Stimulated activated CD4-positive, alpha-beta T cell treated with anti-CD3 and anti-CD28 coated beads, Interleukin-15, amount 100 ng/mL, for 1 hour (primary cell): Measurements from ENCODE around the gene FBXL2.
"Not testable (repeated sequence)": the region's sequence is repeated elsewhere in the genome, so short reads cannot be mapped to it uniquely, and the experiment has no call there.

ENCODE experiments used
- DNase-seq, 2 donors: peaks; one replicate each; pipeline ENCODE4 v3.0.0-alpha.2; 2020; ENCODE audit warnings: low read depth in 1 of 2, low spot score in 1 of 2

Gene FBXL2

GRCh38 chr3:33385423-33385822 lies 108.2 kb downstream of the FBXL2 start:
- peak in 1 of 2 donors; percentile 5 for DNase-seq

GRCh38 chr3:33386631-33387030 lies 109.4 kb downstream of the FBXL2 start:
- no peak for DNase-seq

GRCh38 chr3:33388374-33389100 lies 111.3 kb downstream of the FBXL2 start:
- no peak for DNase-seq

GRCh38 chr3:33389908-33390307 lies 112.7 kb downstream of the FBXL2 start:
- no peak for DNase-seq

GRCh38 chr3:33391255-33391995 lies 114.2 kb downstream of the FBXL2 start:
- no peak for DNase-seq

GRCh38 chr3:33392144-33392543 lies 114.9 kb downstream of the FBXL2 start:
- DNase-seq: no peak

- no peak for DNase-seq
Observed at GRCh38 chr3:33392703-33393125, 115.5 kb downstream of the FBXL2 start.

GRCh38 chr3:33394403-33395054 lies 117.3 kb downstream of the FBXL2 start:
- no peak for DNase-seq

GRCh38 chr3:33395900-33396299 lies 118.7 kb downstream of the FBXL2 start:
- DNase-seq: no peak

- DNase-seq: no peak
Observed at GRCh38 chr3:33398410-33398809, 121.2 kb downstream of the FBXL2 start.

GRCh38 chr3:33401781-33402180 lies 124.5 kb downstream of the FBXL2 start:
- DNase-seq: no peak

GRCh38 chr3:33402936-33403335 lies 125.7 kb downstream of the FBXL2 start:
- no peak for DNase-seq

GRCh38 chr3:33403756-33404155 lies 126.5 kb downstream of the FBXL2 start:
- DNase-seq: no peak

- not testable (repeated sequence) for DNase-seq
Observed at GRCh38 chr3:33410816-33411215, 133.6 kb downstream of the FBXL2 start.

- DNase-seq: no peak
Observed at GRCh38 chr3:33417066-33417673, 139.9 kb downstream of the FBXL2 start.

- no peak for DNase-seq
Observed at GRCh38 chr3:33419948-33420347, 142.7 kb downstream of the FBXL2 start.

- no peak for DNase-seq
Observed at GRCh38 chr3:33420966-33421365, 143.7 kb downstream of the FBXL2 start.

GRCh38 chr3:33424606-33425452 lies 147.6 kb downstream of the FBXL2 start:
- no peak for DNase-seq

- DNase-seq: no peak
Observed at GRCh38 chr3:33425453-33425852, 148.2 kb downstream of the FBXL2 start.

- no peak for DNase-seq
Observed at GRCh38 chr3:33426068-33426467, 148.8 kb downstream of the FBXL2 start.
